Naive thymus-derived CD4-positive, alpha-beta T cell (primary cell): ENCODE measurements around the gene EFHC1. TPM values are rescaled to one million over a fixed set of nuclear protein-coding genes. Genes with fewer than 3 reads are reported as not detected.

Experiments used
- ATAC-seq: fragments of 150-1000 bp; cut with Tn5 transposase; 2 replicates; pipeline ENCODE4 v1.10.0; 2021; ENCODE audit warnings: mild to moderate bottlenecking, moderate library complexity
- CTCF ChIA-PET: fragments of 350-600 bp; sonication (Branson Sonifier 250); formaldehyde crosslinking; loops from one replicate; lab custom pipeline; 2021; ENCODE audit warnings: antibody characterized with exemption; lab: Charles Lee
- POLR2A ChIA-PET: fragments of 350-600 bp; sonication (Branson Sonifier 250); formaldehyde crosslinking; loops from one replicate; lab custom pipeline; 2021; ENCODE audit warnings: antibody characterized with exemption, inconsistent platforms; lab: Charles Lee
- DNase-seq, 9 donors: peaks; one replicate each; pipeline versions ENCODE4 v3.0.0 to v3.0.0-alpha.2; 2020 to 2022; ENCODE audit warnings: mixed read lengths in 1 of 9
- H3K27ac ChIP-seq: one replicate; pipeline ENCODE4 v1.7.0; 2013; ENCODE audit warnings: mild to moderate bottlenecking, low read depth, low read length, moderate library complexity
- H3K27me3 ChIP-seq, 2 donors: one replicate each; pipeline ENCODE4 v1.7.0; 2013; ENCODE audit warnings: low read length in 2 of 2, mild to moderate bottlenecking in 2 of 2, moderate library complexity in 2 of 2; ENCODE audit not compliant: control insufficient read depth in 2 of 2, insufficient read depth in 2 of 2
- H3K36me3 ChIP-seq, 3 experiments: 1 replicate in 2 of 3; 2 replicates in 1 of 3; pipeline ENCODE4 v1.7.0; 2013; ENCODE audit warnings: low read length in 3 of 3, mild to moderate bottlenecking in 3 of 3, moderate library complexity in 1 of 3; ENCODE audit not compliant: insufficient read depth in 3 of 3, control insufficient read depth in 2 of 3
- H3K4me1 ChIP-seq, 2 donors: one replicate each; pipeline ENCODE4 v1.7.0; 2013; ENCODE audit warnings: low read length in 2 of 2, mild to moderate bottlenecking in 2 of 2, moderate library complexity in 1 of 2; ENCODE audit not compliant: control insufficient read depth in 2 of 2, insufficient read depth in 2 of 2
- H3K4me3 ChIP-seq: 2 replicates; pipeline ENCODE4 v1.7.0; 2013; ENCODE audit warnings: mild to moderate bottlenecking, low read length
- H3K9me3 ChIP-seq, 3 experiments: 1 replicate in 2 of 3; 2 replicates in 1 of 3; pipeline ENCODE4 v1.7.0; 2013; ENCODE audit warnings: low read length in 3 of 3; ENCODE audit not compliant: control insufficient read depth in 2 of 3
- H3K27ac Mint-ChIP-seq, 9 donors: one replicate each; pipeline ENCODE4 v1.8.0; 2020 to 2022; ENCODE audit warnings: mixed read lengths in 9 of 9, mild to moderate bottlenecking in 8 of 9, moderate library complexity in 5 of 9, inconsistent platforms in 2 of 9
- H3K27me3 Mint-ChIP-seq, 5 donors: one replicate each; pipeline ENCODE4 v1.8.0; 2021 to 2022; ENCODE audit warnings: mixed read lengths in 5 of 5, mild to moderate bottlenecking in 1 of 5
- H3K36me3 Mint-ChIP-seq, 5 donors: one replicate each; pipeline ENCODE4 v1.8.0; 2020 to 2022; ENCODE audit warnings: mixed read lengths in 5 of 5, mild to moderate bottlenecking in 3 of 5, inconsistent platforms in 1 of 5
- H3K4me1 Mint-ChIP-seq, 7 donors: one replicate each; pipeline ENCODE4 v1.8.0; 2020 to 2022; ENCODE audit warnings: mixed read lengths in 7 of 7, mild to moderate bottlenecking in 3 of 7, inconsistent platforms in 1 of 7
- H3K4me3 Mint-ChIP-seq, 10 donors: one replicate each; pipeline ENCODE4 v1.8.0; 2020 to 2022; ENCODE audit warnings: mild to moderate bottlenecking in 10 of 10, mixed read lengths in 10 of 10, moderate library complexity in 6 of 10, inconsistent platforms in 2 of 10
- H3K9me3 Mint-ChIP-seq, 11 donors: one replicate each; pipeline ENCODE4 v1.8.0; 2020 to 2022; ENCODE audit warnings: mixed read lengths in 11 of 11, mild to moderate bottlenecking in 4 of 11, inconsistent platforms in 1 of 11, moderate library complexity in 1 of 11
- intact Hi-C, 2 donors: fragments of 100-400 bp; cut with micrococcal nuclease; formaldehyde crosslinking; loops; one replicate each; pipeline ENCODE4 v1.15.1; 2023
- polyA plus RNA-seq, 2 donors: library from polyadenylated mRNA; unstranded; fragments of 300-500 nt; fragmentation: Illumina TruSeq; gene quantifications; one replicate each; pipeline ENCODE4 v1.2.3, GENCODE V29; 2021
- total RNA-seq, 6 experiments: library from RNA in 5 of 6; stranded (reverse) in 5 of 6; gene quantifications; 1 replicate in 5 of 6; 2 replicates in 1 of 6; pipeline ENCODE4 v1.2.3 and lab custom pipeline; 2021 to 2026

EFHC1 gene
- total and polyA plus RNA-seq, 7 experiments from 2014 or later, result 1.9 to 13.8 (median 5.8) TPM

- H3K4me3 ChIP-seq, result no peak overlapping the region
- H3K4me3 Mint-ChIP-seq, result no peak overlapping the region
- intact Hi-C loops, result no loop called here
- H3K9me3 Mint-ChIP-seq, result no peaks in the 10 kb centered on the region
- ChIA-PET CTCF (no interaction called here), POLR2A (no interaction called here)
- H3K9me3 ChIP-seq, result no peaks in the 10 kb centered on the region
- H3K4me1 ChIP-seq, result peaks cover 26 to 36% of the 10 kb centered on the region in 2 donors
- peak overlapping the region in 1 of 9 donors; percentile 6 for H3K27ac Mint-ChIP-seq
- peaks cover 0 to 15% (median 4%) of the 10 kb centered on the region in 5 donors for H3K36me3 Mint-ChIP-seq
- peaks cover 0 to under 1% (median 0%) of the 10 kb centered on the region in 5 donors for H3K27me3 Mint-ChIP-seq
- no peaks in the 10 kb centered on the region for H3K27me3 ChIP-seq
- no peak for ATAC-seq
- no peak for DNase-seq
- H3K27ac ChIP-seq, result no peak overlapping the region
- peaks cover 44 to 95% (median 78%) of the 10 kb centered on the region in 7 donors for H3K4me1 Mint-ChIP-seq
- H3K36me3 ChIP-seq, result no peaks in the 10 kb centered on the region
Observed at GRCh38 chr6:52571099-52571755, 151.1 kb downstream of the EFHC1 start.

- intact Hi-C loops, result no loop called here
- Histone ChIP-seq H3K9me3 (no peaks in the 10 kb centered on the region), H3K36me3 (peaks cover 0 to 4% (median 0%) of the 10 kb centered on the region in 3 experiments), H3K27ac (no peak overlapping the region), H3K4me1 (peaks cover 27 to 34% of the 10 kb centered on the region in 2 donors), H3K4me3 (no peak overlapping the region), H3K27me3 (no peaks in the 10 kb centered on the region)
- Mint-ChIP-seq H3K4me1 (peaks cover 39 to 88% (median 69%) of the 10 kb centered on the region in 7 donors), H3K36me3 (peaks cover 0 to 12% (median 4%) of the 10 kb centered on the region in 5 donors), H3K4me3 (peak overlapping the region in 2 of 10 donors; percentile 16 to 88), H3K27ac (peak overlapping the region in 3 of 9 donors; percentile 10 to 53 (median 31)), H3K27me3 (peaks cover 0 to 2% (median 0%) of the 10 kb centered on the region in 5 donors), H3K9me3 (no peaks in the 10 kb centered on the region)
- ATAC-seq (no peak), DNase-seq (no peak)
- CTCF ChIA-PET, result no interaction called here
- POLR2A ChIA-PET, result no interaction called here
Observed at GRCh38 chr6:52572536-52572935, 152.4 kb downstream of the EFHC1 start.

GRCh38 chr6:52573295-52573694, 153.2 kb downstream of the EFHC1 start:
- no peaks in the 10 kb centered on the region for H3K27me3 ChIP-seq
- H3K36me3 ChIP-seq, result peaks cover 0 to 4% (median 0%) of the 10 kb centered on the region in 3 experiments
- H3K27me3 Mint-ChIP-seq, result peaks cover 0 to 2% (median 0%) of the 10 kb centered on the region in 5 donors
- peaks cover 0 to 5% (median under 1%) of the 10 kb centered on the region in 5 donors for H3K36me3 Mint-ChIP-seq
- H3K4me1 ChIP-seq, result peaks cover 27 to 34% of the 10 kb centered on the region in 2 donors
- DNase-seq, result no peak
- no peak for ATAC-seq
- ChIA-PET CTCF (no interaction called here), POLR2A (no interaction called here)
- peaks cover 43 to 88% (median 65%) of the 10 kb centered on the region in 7 donors for H3K4me1 Mint-ChIP-seq
- H3K4me3 ChIP-seq, result no peak overlapping the region
- peak overlapping the region in 3 of 10 donors; percentile 37 to 88 (median 49) for H3K4me3 Mint-ChIP-seq
- H3K9me3 Mint-ChIP-seq, result no peaks in the 10 kb centered on the region
- H3K27ac ChIP-seq, result no peak overlapping the region
- intact Hi-C loops, result no loop called here
- H3K27ac Mint-ChIP-seq, result peak overlapping the region in 5 of 9 donors; percentile 14 to 92 (median 87)
- no peaks in the 10 kb centered on the region for H3K9me3 ChIP-seq

Other genes starting within 250 kb of the EFHC1 start
- gene IL17A, start 234.0 kb upstream of the EFHC1 start, total RNA-seq, result not detected
- not detected for gene IL17A, start 234.0 kb upstream of the EFHC1 start, polyA plus RNA-seq
- under 1 TPM in 1 of 5 experiments, not detected in 4; 0.48 TPM for gene IL17F, start 175.8 kb upstream of the EFHC1 start, total RNA-seq
- gene IL17F, start 175.8 kb upstream of the EFHC1 start, polyA plus RNA-seq, result not detected
- gene MCM3, start 135.6 kb upstream of the EFHC1 start, total RNA-seq, result 100 to 1,000 TPM in 1 of 5 experiments, 10 to 100 TPM in 4; 20.3 to 157 (median 45.2) TPM
- 10 to 100 TPM; 51.6 to 70.5 TPM for gene MCM3, start 135.6 kb upstream of the EFHC1 start, polyA plus RNA-seq
- 10 to 100 TPM in 3 of 5 experiments, 1 to 10 TPM in 2; 7.5 to 46.2 (median 21.6) TPM for gene PAQR8, start 58.2 kb upstream of the EFHC1 start, total RNA-seq
- gene PAQR8, start 58.2 kb upstream of the EFHC1 start, polyA plus RNA-seq, result 10 to 100 TPM; 32.1 to 39.2 TPM
- gene TRAM2, start 156.7 kb downstream of the EFHC1 start, total RNA-seq, result 10 to 100 TPM in 4 of 5 experiments, 1 to 10 TPM in 1; 8.9 to 10.9 (median 10.3) TPM
- gene TRAM2, start 156.7 kb downstream of the EFHC1 start, polyA plus RNA-seq, result 1 to 10 TPM; 3.2 to 4.5 TPM